Parathyroid adenoma (tissue), 2 donors: ENCODE results near the gene ARHGAP4.

Experiments used
- H2AFZ ChIP-seq: fragments of 300-600 bp; sonication (generic); one replicate; pipeline ENCODE4 v1.7.0; 2017; ENCODE audit warnings: antibody characterized with exemption, mild to moderate bottlenecking
- H3K27ac ChIP-seq: fragments of 300-600 bp; sonication (generic); one replicate; pipeline ENCODE4 v1.7.0; 2017
- H3K27me3 ChIP-seq: fragments of 300-600 bp; sonication (generic); one replicate; pipeline ENCODE4 v1.7.0; 2017; ENCODE audit warnings: low read length; ENCODE audit not compliant: control insufficient read depth, insufficient read depth
- H3K36me3 ChIP-seq: fragments of 300-600 bp; sonication (generic); one replicate; pipeline ENCODE4 v1.7.0; 2017; ENCODE audit warnings: low read length; ENCODE audit not compliant: control insufficient read depth, insufficient read depth
- H3K4me1 ChIP-seq: fragments of 300-600 bp; sonication (generic); one replicate; pipeline ENCODE4 v1.7.0; 2017; ENCODE audit warnings: control low read depth
- H3K4me2 ChIP-seq: fragments of 300-600 bp; sonication (generic); one replicate; pipeline ENCODE4 v1.7.0; 2017; ENCODE audit warnings: low read length
- H3K4me3 ChIP-seq: fragments of 300-600 bp; sonication (generic); one replicate; pipeline ENCODE4 v1.7.0; 2017; ENCODE audit warnings: low read depth, low read length
- H3K79me2 ChIP-seq: fragments of 300-600 bp; sonication (generic); one replicate; pipeline ENCODE4 v1.7.0; 2017; ENCODE audit warnings: control low read depth
- H3K9ac ChIP-seq: fragments of 300-600 bp; sonication (generic); one replicate; pipeline ENCODE4 v1.7.0; 2017; ENCODE audit warnings: mild to moderate bottlenecking
- H3K9me3 ChIP-seq: fragments of 300-600 bp; sonication (generic); one replicate; pipeline ENCODE4 v1.7.0; 2017; ENCODE audit warnings: low read length; ENCODE audit not compliant: control insufficient read depth
- TF ChIP-seq, protein P1 (sequence below): fragments of 300-600 bp; sonication (generic); IDR thresholded peaks from one replicate; pipeline ENCODE4 v1.7.0; 2017; ENCODE audit warnings: antibody characterized with exemption, mild to moderate bottlenecking
- donor health status: primary hyperparathyroidism.

Gene ARHGAP4

GRCh38 chrX:153873282-153874084 is 52.6 kb downstream of the ARHGAP4 start:
- no peak overlapping the region for H3K27ac ChIP-seq
- no peak overlapping the region for H3K4me3 ChIP-seq
- H3K27me3 ChIP-seq = no peaks in the 10 kb centered on the region
- H3K36me3 ChIP-seq = no peaks in the 10 kb centered on the region
- no peak overlapping the region for H2AFZ ChIP-seq
- TF ChIP-seq, protein P1, sequence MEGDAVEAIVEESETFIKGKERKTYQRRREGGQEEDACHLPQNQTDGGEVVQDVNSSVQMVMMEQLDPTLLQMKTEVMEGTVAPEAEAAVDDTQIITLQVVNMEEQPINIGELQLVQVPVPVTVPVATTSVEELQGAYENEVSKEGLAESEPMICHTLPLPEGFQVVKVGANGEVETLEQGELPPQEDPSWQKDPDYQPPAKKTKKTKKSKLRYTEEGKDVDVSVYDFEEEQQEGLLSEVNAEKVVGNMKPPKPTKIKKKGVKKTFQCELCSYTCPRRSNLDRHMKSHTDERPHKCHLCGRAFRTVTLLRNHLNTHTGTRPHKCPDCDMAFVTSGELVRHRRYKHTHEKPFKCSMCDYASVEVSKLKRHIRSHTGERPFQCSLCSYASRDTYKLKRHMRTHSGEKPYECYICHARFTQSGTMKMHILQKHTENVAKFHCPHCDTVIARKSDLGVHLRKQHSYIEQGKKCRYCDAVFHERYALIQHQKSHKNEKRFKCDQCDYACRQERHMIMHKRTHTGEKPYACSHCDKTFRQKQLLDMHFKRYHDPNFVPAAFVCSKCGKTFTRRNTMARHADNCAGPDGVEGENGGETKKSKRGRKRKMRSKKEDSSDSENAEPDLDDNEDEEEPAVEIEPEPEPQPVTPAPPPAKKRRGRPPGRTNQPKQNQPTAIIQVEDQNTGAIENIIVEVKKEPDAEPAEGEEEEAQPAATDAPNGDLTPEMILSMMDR = no peak
- no peaks in the 10 kb centered on the region for H3K4me1 ChIP-seq
- no peaks in the 10 kb centered on the region for H3K9me3 ChIP-seq
- H3K4me2 ChIP-seq = no peak overlapping the region
- no peaks in the 10 kb centered on the region for H3K79me2 ChIP-seq
- H3K9ac ChIP-seq = no peak overlapping the region

- Histone ChIP-seq H3K9ac (no peak overlapping the region), H3K9me3 (no peaks in the 10 kb centered on the region), H3K36me3 (no peaks in the 10 kb centered on the region), H3K4me3 (no peak overlapping the region), H3K4me2 (no peak overlapping the region), H3K27ac (no peak overlapping the region), H3K27me3 (no peaks in the 10 kb centered on the region), H3K79me2 (no peaks in the 10 kb centered on the region), H2AFZ (no peak overlapping the region), H3K4me1 (no peaks in the 10 kb centered on the region)
- TF ChIP-seq, protein P1 = no peak
These were observed 53.9 kb downstream of the ARHGAP4 start for GRCh38 chrX:153871946-153872878.

DNA sequence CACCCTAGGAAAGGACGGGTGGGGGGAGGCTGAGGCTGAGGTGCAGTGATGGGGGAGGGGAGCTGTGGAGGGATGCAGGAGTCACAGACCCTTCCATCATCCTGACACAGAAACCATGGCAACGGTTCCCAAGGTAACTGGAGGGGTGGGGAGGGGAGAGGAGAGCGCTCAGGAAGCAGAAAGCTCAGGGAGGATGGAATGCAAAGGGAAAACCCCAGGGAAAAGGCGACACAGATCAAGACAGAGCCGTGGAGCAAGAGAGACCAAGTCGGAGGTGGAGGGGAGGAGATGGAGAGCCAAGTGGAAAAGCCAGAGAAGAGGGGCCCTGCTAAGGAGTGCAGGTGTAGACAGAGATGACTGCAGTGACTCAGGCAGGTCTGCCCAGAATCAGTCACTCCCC is 54.6 kb downstream of the ARHGAP4 start:
- Histone ChIP-seq H3K36me3 (no peaks in the 10 kb centered on the region), H2AFZ (no peak overlapping the region), H3K79me2 (no peaks in the 10 kb centered on the region), H3K4me1 (no peaks in the 10 kb centered on the region), H3K9ac (no peak overlapping the region), H3K9me3 (no peaks in the 10 kb centered on the region), H3K4me3 (no peak overlapping the region), H3K4me2 (no peak overlapping the region), H3K27ac (no peak overlapping the region), H3K27me3 (no peaks in the 10 kb centered on the region)
- TF ChIP-seq, protein P1 = no peak

GRCh38 chrX:153870791-153871360 is 55.2 kb downstream of the ARHGAP4 start:
- Histone ChIP-seq H3K79me2 (no peaks in the 10 kb centered on the region), H3K4me3 (no peak overlapping the region), H3K9ac (no peak overlapping the region), H2AFZ (no peak overlapping the region), H3K36me3 (no peaks in the 10 kb centered on the region), H3K27ac (no peak overlapping the region), H3K9me3 (no peaks in the 10 kb centered on the region), H3K27me3 (no peaks in the 10 kb centered on the region), H3K4me2 (no peak overlapping the region), H3K4me1 (no peaks in the 10 kb centered on the region)
- TF ChIP-seq, protein P1 = no peak
